ENCODE results near the gene PAFAH1B2.

DNA sequence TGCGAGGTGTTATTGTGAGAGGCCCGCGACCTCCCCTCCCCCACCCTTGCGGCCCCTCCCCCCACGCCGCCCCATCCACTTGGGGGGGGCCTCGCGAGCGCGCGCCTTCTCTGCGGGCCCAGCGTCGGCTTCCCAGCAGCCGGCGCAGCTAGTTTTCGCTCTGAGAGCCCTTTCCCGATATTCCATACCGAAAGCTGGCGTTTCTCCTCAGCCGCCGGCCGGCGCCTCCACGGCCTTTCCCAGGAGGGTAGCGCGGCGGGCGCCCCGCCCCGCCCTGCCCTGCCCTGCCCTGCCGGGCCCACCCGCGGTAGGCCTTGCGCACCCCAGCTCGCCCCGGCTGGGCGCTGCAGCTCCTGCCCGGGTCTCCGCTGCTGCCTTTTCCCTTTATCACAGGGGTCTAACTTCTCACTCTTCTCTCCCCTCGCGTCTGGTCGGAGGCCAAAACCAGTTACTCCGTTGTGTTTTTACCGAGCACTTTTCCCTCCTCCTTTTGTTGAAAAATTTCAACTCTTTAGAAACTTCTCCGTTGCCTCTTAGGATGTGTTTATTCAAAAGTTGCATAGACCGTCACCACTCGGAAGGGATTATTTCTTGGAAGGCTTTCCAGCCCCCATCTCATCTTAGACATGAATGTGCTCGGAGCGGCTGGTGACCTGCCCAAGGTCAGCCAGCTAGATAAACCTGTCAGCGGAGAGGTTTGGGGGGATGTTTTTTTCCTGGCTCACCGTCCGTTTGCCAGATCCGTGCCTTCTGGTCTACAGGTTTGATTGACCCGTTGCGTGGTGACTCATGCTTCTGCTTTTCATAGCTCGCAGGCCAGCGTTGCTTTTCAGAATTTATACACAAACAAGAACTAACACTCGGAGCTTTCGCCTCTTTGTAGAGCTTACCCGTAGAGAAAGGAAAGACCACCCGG lies 648 bp downstream of the PAFAH1B2 start:
- TF ChIP-seq CTCF (IDR thresholded peaks at IDR 0.05; ENCODE audit: control extremely low read depth in 1 of 3, insufficient read depth in 1 of 3, low read depth in 1 of 3, low read length in 3 of 3), result no peak
- TF ChIP-seq POLR2A (IDR thresholded peaks at IDR 0.05; ENCODE audit: control extremely low read depth in 1 of 2, low read depth in 2 of 2, low read length in 2 of 2), result peak in 1 of 2 experiments; percentile 40; a peak in 1 of 3 replicates
- TF ChIP-seq CREB1 (IDR thresholded peaks at IDR 0.05), result no peak
- TF ChIP-seq ZNF274 (IDR thresholded peaks at IDR 0.05; ENCODE audit: borderline replicate concordance, extremely low read depth, low read length), result no peak
- TF ChIP-seq TAF1 (IDR thresholded peaks at IDR 0.05; ENCODE audit: low read depth, low read length), result no peak
- no peak for TF ChIP-seq RFX5 (IDR thresholded peaks at IDR 0.05; ENCODE audit: borderline replicate concordance, low read depth, low read length)
- TF ChIP-seq, protein P1, sequence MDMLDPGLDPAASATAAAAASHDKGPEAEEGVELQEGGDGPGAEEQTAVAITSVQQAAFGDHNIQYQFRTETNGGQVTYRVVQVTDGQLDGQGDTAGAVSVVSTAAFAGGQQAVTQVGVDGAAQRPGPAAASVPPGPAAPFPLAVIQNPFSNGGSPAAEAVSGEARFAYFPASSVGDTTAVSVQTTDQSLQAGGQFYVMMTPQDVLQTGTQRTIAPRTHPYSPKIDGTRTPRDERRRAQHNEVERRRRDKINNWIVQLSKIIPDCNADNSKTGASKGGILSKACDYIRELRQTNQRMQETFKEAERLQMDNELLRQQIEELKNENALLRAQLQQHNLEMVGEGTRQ (IDR thresholded peaks at IDR 0.05; ENCODE audit: low read length), result no peak
- TF ChIP-seq, protein P2, sequence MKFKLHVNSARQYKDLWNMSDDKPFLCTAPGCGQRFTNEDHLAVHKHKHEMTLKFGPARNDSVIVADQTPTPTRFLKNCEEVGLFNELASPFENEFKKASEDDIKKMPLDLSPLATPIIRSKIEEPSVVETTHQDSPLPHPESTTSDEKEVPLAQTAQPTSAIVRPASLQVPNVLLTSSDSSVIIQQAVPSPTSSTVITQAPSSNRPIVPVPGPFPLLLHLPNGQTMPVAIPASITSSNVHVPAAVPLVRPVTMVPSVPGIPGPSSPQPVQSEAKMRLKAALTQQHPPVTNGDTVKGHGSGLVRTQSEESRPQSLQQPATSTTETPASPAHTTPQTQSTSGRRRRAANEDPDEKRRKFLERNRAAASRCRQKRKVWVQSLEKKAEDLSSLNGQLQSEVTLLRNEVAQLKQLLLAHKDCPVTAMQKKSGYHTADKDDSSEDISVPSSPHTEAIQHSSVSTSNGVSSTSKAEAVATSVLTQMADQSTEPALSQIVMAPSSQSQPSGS (IDR thresholded peaks at IDR 0.05; ENCODE audit: low read length), result no peak
- no peak for TF ChIP-seq SUZ12 (IDR thresholded peaks at IDR 0.05; ENCODE audit: low read length)
- TF ChIP-seq MAX (IDR thresholded peaks at IDR 0.05), result no peak
- TF ChIP-seq TBP (IDR thresholded peaks at IDR 0.05; ENCODE audit: low read depth, low read length), result no peak

Measured in H1 (cell line).